Adipocyte (in vitro differentiated cells): Measurements from ENCODE around the gene ZNF446.

Experiments used
- DNase-seq: peaks from one replicate; pipeline ENCODE4 v3.0.0-alpha.2; 2015; ENCODE audit warnings: low read depth
- H3K27me3 ChIP-seq: replicated peaks from 2 replicates; pipeline ENCODE4 v1.7.0; 2013; ENCODE audit warnings: mild to moderate bottlenecking, low read length, moderate library complexity; ENCODE audit not compliant: control insufficient read depth, insufficient read depth
- H3K36me3 ChIP-seq: 2 replicates; pipeline ENCODE4 v1.7.0; 2013; ENCODE audit warnings: low read length, mild to moderate bottlenecking, moderate library complexity; ENCODE audit not compliant: control insufficient read depth, insufficient read depth, severe bottlenecking
- H3K4me1 ChIP-seq: 2 replicates; pipeline ENCODE4 v1.7.0; 2013; ENCODE audit warnings: mild to moderate bottlenecking, low read length, moderate library complexity; ENCODE audit not compliant: control insufficient read depth, insufficient read depth
- H3K4me3 ChIP-seq: 2 replicates; pipeline ENCODE4 v1.7.0; 2013; ENCODE audit warnings: mild to moderate bottlenecking, low read length, moderate library complexity
- H3K9ac ChIP-seq: 2 replicates; pipeline ENCODE4 v1.7.0; 2013; ENCODE audit warnings: mild to moderate bottlenecking, low read length, moderate library complexity
- H3K9me3 ChIP-seq: 2 replicates; pipeline ENCODE4 v1.7.0; 2013; ENCODE audit warnings: mild to moderate bottlenecking, low read length, moderate library complexity; ENCODE audit not compliant: control insufficient read depth

Gene ZNF446

GRCh38 chr19:58471736-58472135 lies 4.4 kb upstream of the ZNF446 start:
- Histone ChIP-seq H3K9ac (no peak overlapping the region), H3K9me3 (no peaks in the 10 kb centered on the region), H3K27me3 (no peaks in the 10 kb centered on the region), H3K4me1 (peaks cover 31% of the 10 kb centered on the region), H3K36me3 (peaks cover 24% of the 10 kb centered on the region), H3K4me3 (no peak overlapping the region)
- no peak for DNase-seq

DNA sequence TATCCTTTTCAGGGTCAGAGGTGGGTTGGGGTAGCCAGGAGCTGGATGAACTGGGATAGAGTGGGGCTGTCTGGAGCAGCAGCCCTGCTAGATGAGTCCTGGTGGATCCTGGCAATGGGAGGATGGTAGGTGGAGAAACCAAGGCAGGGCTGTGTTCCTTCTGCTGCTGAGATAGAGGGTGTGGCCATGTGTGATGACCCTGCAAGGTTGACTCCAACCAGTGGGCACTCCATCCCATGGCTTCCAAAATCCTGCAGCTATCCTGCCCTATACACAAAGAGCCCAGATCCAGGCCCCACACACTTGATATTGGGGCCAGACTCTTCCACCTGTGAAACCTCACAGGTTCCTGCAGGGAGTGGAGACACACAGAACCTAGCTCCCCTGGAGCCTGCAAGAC lies 2.4 kb upstream of the ZNF446 start:
- Histone ChIP-seq H3K36me3 (peaks cover 24% of the 10 kb centered on the region), H3K4me3 (no peak overlapping the region), H3K9ac (no peak overlapping the region), H3K4me1 (peaks cover 27% of the 10 kb centered on the region), H3K9me3 (no peaks in the 10 kb centered on the region), H3K27me3 (no peaks in the 10 kb centered on the region)
- DNase-seq, result no peak

DNA sequence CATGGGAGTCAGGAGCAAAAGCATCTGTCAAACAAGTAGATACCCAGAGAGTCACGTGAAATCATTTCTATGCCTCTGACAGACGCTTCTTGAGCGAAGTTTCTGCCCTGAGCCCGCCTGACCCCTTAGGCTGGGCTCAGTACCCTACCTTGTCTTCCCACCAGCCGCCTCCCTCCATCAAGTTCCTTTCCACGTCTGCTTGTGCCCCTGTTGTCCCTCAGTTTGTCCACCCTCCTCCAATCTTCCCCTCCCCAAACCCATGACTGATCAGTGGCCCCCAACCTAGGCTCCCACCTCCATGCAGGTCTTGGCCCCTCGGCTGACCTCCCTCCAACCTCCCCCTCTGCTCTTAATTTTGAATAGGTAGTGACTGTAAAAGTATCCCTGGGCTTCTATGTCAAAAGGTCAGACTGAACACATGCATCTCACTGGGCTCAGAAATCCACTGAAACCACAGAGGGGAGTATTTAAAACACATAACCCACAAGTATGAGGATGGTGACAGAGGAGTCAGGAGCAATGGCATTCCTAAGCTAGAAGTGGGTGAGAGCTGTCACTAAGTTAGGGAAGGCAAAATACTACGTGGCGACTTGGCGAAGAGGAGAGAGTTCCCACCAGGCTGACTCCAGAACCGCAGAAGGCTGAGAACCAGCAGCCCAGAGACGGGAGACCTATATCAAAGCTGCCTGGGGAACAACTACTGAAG lies 1.7 kb upstream of the ZNF446 start:
- Histone ChIP-seq H3K9me3 (no peaks in the 10 kb centered on the region), H3K27me3 (no peaks in the 10 kb centered on the region), H3K36me3 (peaks cover 20% of the 10 kb centered on the region), H3K4me1 (peaks cover 22% of the 10 kb centered on the region), H3K9ac (no peak overlapping the region), H3K4me3 (no peak overlapping the region)
- peak; percentile 17 for DNase-seq

GRCh38 chr19:58474997-58475713 lies 997 bp upstream of the ZNF446 start:
- H3K4me1 ChIP-seq, result peaks cover 22% of the 10 kb centered on the region

GRCh38 chr19:58476498-58477015 lies 405 bp downstream of the ZNF446 start:
- peak overlapping the region; percentile 89 for H3K4me3 ChIP-seq
- peak overlapping the region; percentile 92 for H3K9ac ChIP-seq
- H3K9me3 ChIP-seq, result no peaks in the 10 kb centered on the region
- peaks cover 16% of the 10 kb centered on the region for H3K36me3 ChIP-seq
- peaks cover 22% of the 10 kb centered on the region for H3K4me1 ChIP-seq
- no peaks in the 10 kb centered on the region for H3K27me3 ChIP-seq
- DNase-seq, result peak; percentile 31

More at GRCh38 chr19:58474997-58475713, 997 bp upstream of the ZNF446 start:
- peak overlapping the region; percentile 92 for H3K9ac ChIP-seq
- H3K27me3 ChIP-seq, result no peaks in the 10 kb centered on the region
- H3K36me3 ChIP-seq, result peaks cover 18% of the 10 kb centered on the region
- H3K9me3 ChIP-seq, result no peaks in the 10 kb centered on the region
- H3K4me3 ChIP-seq, result peak overlapping the region; percentile 89
- no peak for DNase-seq

DNA sequence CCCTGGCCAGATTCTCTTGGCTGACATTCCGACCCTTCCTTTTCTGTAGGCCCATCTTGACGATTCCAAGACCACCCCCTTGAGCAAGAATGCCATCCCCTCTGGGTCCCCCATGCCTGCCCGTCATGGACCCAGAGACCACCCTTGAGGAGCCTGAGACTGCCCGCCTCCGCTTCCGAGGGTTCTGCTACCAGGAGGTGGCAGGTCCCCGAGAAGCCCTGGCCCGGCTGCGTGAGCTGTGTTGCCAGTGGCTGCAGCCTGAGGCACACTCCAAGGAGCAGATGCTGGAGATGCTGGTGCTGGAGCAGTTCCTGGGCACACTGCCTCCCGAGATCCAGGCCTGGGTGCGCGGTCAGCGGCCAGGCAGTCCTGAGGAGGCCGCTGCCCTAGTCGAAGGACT lies 978 bp downstream of the ZNF446 start:
- DNase-seq, result no peak
- H3K36me3 ChIP-seq, result peaks cover 10% of the 10 kb centered on the region
- peak overlapping the region; percentile 92 for H3K9ac ChIP-seq
- no peaks in the 10 kb centered on the region for H3K27me3 ChIP-seq
- H3K4me1 ChIP-seq, result peaks cover 22% of the 10 kb centered on the region
- no peaks in the 10 kb centered on the region for H3K9me3 ChIP-seq
- H3K4me3 ChIP-seq, result peak overlapping the region; percentile 89

GRCh38 chr19:58477871-58478270 lies 1.7 kb downstream of the ZNF446 start:
- no peak for DNase-seq
- Histone ChIP-seq H3K36me3 (peaks cover 6% of the 10 kb centered on the region), H3K9ac (no peak overlapping the region), H3K4me1 (peaks cover 22% of the 10 kb centered on the region), H3K4me3 (no peak overlapping the region), H3K9me3 (no peaks in the 10 kb centered on the region), H3K27me3 (no peaks in the 10 kb centered on the region)

DNA sequence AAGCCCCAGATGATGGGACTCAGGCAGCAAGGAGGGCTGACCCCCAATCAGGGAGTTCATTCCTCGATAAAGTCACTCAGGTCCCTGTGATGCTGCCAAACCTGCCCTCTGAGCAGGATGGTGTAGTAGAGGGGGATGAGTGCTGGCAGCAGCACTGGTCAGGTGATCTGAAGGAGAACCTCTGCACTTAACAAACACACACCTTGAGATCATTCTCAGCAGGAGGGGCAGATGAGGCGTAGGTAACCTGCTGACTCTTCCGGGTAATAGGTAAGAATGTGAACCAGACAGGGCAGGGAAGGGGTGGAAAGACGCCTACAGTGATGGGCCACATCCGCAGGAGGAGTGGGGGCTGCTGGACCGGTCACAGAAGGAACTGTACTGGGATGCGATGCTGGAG lies 3.2 kb downstream of the ZNF446 start:
- peaks cover 22% of the 10 kb centered on the region for H3K4me1 ChIP-seq
- no peaks in the 10 kb centered on the region for H3K9me3 ChIP-seq
- H3K27me3 ChIP-seq, result no peaks in the 10 kb centered on the region
- H3K4me3 ChIP-seq, result no peak overlapping the region
- H3K9ac ChIP-seq, result no peak overlapping the region
- no peak for DNase-seq
- H3K36me3 ChIP-seq, result peaks cover 8% of the 10 kb centered on the region

GRCh38 chr19:58479736-58480480 lies 3.8 kb downstream of the ZNF446 start:
- H3K4me3 ChIP-seq, result no peak overlapping the region
- no peaks in the 10 kb centered on the region for H3K27me3 ChIP-seq
- H3K36me3 ChIP-seq, result peaks cover 8% of the 10 kb centered on the region
- H3K9me3 ChIP-seq, result no peaks in the 10 kb centered on the region
- no peak overlapping the region for H3K9ac ChIP-seq
- no peak for DNase-seq
- peaks cover 16% of the 10 kb centered on the region for H3K4me1 ChIP-seq

DNA sequence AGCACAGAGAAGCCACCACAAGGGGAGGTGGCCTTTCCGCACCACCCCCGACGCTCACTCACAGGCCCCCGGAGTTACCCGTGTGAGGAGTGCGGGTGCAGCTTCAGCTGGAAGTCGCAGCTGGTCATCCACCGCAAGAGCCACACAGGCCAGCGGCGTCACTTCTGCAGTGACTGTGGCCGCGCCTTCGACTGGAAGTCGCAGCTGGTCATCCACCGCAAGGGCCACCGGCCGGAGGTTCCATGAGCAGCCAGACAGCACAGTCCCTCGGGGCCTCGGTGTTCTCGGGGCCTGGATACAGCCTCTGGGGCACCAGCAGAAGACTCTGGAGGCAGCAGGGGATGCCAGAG lies 4.3 kb downstream of the ZNF446 start:
- no peak for DNase-seq
- H3K4me1 ChIP-seq, result peaks cover 11% of the 10 kb centered on the region
- no peak overlapping the region for H3K9ac ChIP-seq
- H3K4me3 ChIP-seq, result no peak overlapping the region
- no peaks in the 10 kb centered on the region for H3K27me3 ChIP-seq
- peaks cover 8% of the 10 kb centered on the region for H3K36me3 ChIP-seq
- no peaks in the 10 kb centered on the region for H3K9me3 ChIP-seq

DNA sequence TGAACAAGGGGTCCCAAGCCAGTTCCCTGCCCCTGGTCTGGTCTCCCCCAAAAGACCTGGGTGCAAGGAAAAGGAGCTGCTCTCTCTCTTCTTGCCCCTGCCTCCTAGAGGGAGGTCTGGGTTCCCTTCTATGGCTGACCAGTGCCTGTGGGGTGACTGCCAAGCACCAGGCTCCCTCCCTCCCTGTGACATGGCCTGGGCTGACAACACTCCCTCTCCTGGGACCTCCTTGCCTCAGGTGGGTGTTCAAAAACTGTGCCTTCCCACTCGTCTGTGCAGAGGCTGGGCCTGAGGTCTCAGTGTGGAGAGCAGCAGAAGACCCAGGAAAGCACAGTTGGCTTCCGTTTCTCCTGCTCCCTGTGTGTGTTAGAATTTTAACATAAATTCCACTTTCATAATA lies 4.7 kb downstream of the ZNF446 start:
- Histone ChIP-seq H3K4me1 (peaks cover 10% of the 10 kb centered on the region), H3K4me3 (no peak overlapping the region), H3K36me3 (peaks cover 8% of the 10 kb centered on the region), H3K9ac (no peak overlapping the region), H3K9me3 (no peaks in the 10 kb centered on the region), H3K27me3 (no peaks in the 10 kb centered on the region)
- no peak for DNase-seq
